ENCODE measurements around the gene IFI44L.

GRCh38 chr1:78673120-78673519 lies 52.9 kb downstream of the IFI44L start:
- TF ChIP-seq CTCF (IDR thresholded peaks at IDR 0.05): no peak
- TF ChIP-seq POLR2A (IDR thresholded peaks at IDR 0.05): no peak

Data from suprapubic skin (tissue), 3 donors.